ENCODE data around the gene BACE1. TPM values are rescaled to one million over a fixed set of nuclear protein-coding genes. Genes with fewer than 3 reads are reported as not detected.

BACE1 gene
- total RNA-seq, 1 experiment from 2014 or later, result 10.2 TPM

GRCh38 chr11:117299351-117300282 is 16.4 kb downstream of the BACE1 start:
- TF ChIP-seq CTCF (conservative IDR thresholded peaks at IDR 0.05), result no peak
- H3K4me1 ChIP-seq (ENCODE audit: insufficient read depth, low read length), result peaks cover 7% of the 10 kb centered on the region; the same call in 1 of the 2 replicates
- peak overlapping the region; percentile 19 for H3K18ac ChIP-seq (ENCODE audit: insufficient read length, low read depth, low read length)
- H3K36me3 Mint-ChIP-seq (ENCODE audit: insufficient read depth in 1 of 3, low read depth in 3 of 3), result 0 out of 7 replicates have a peak, but pooled peaks cover 0 to 2% (median 0%) of the 10 kb centered on the region in 3 experiments
- H4K8ac ChIP-seq (replicated peaks; ENCODE audit: insufficient read length, low read depth, low read length), result no peak overlapping the region
- no peaks in the 10 kb centered on the region for H3K79me1 ChIP-seq (ENCODE audit: insufficient read depth, low read depth, low read length, poor library complexity, severe bottlenecking)
- H3K27me3 Mint-ChIP-seq (ENCODE audit: low read depth), result no peaks in the 10 kb centered on the region; the same call in 1 of the 2 replicates
- no peak overlapping the region for H3K23ac ChIP-seq (ENCODE audit: insufficient read length, low read depth, low read length)
- H3K14ac ChIP-seq (ENCODE audit: insufficient read depth, low read length), result peak overlapping the region; percentile 17
- no peaks in the 10 kb centered on the region for H3K23me2 ChIP-seq (ENCODE audit: insufficient read length, low read depth, low read length, poor library complexity, severe bottlenecking)
- no peak overlapping the region for H3T11ph ChIP-seq (ENCODE audit: low read length)
- no peak overlapping the region for H2AK5ac ChIP-seq (ENCODE audit: insufficient read length, low read length)
- no peak overlapping the region for H2BK15ac ChIP-seq (ENCODE audit: low read depth, low read length)
- no peak overlapping the region for H2BK120ac ChIP-seq (ENCODE audit: low read depth, low read length, poor library complexity, severe bottlenecking)
- H3K9me3 Mint-ChIP-seq, result no peaks in the 10 kb centered on the region
- H2BK12ac ChIP-seq (ENCODE audit: insufficient read length, low read depth, low read length), result no peak overlapping the region
- H3K9me3 ChIP-seq (ENCODE audit: control insufficient read depth, low read depth, low read length), result no peaks in the 10 kb centered on the region
- DNase-seq, result no peak
- H4K91ac ChIP-seq (ENCODE audit: insufficient read length, low read depth, low read length), result no peak overlapping the region
- no peak overlapping the region for H3K27ac ChIP-seq (ENCODE audit: insufficient read length, low read depth, low read length)
- no peaks in the 10 kb centered on the region for H3K27me3 ChIP-seq (ENCODE audit: insufficient read depth, low read length)
- H4K5ac ChIP-seq (ENCODE audit: insufficient read length, low read depth, low read length), result no peak overlapping the region
- H3K9ac ChIP-seq (ENCODE audit: extremely low read depth, insufficient read length, low read length), result no peak overlapping the region
- no peaks in the 10 kb centered on the region for H3K79me2 ChIP-seq (ENCODE audit: insufficient read depth, low read length)
- H4K20me1 ChIP-seq (ENCODE audit: control insufficient read depth, insufficient read depth, insufficient read length), result no peaks in the 10 kb centered on the region
- no CpG with 5 or more reads among the region's 12 CpGs for WGBS (ENCODE audit: extremely low coverage, insufficient read length, low lambda C conversion rate)
- peak overlapping the region; percentile 34 to 75 (median 51); a peak in 5 of 7 replicates for H3K27ac Mint-ChIP-seq
- H3K56ac ChIP-seq (ENCODE audit: insufficient read length, low read depth, low read length), result no peak overlapping the region
- H3K4ac ChIP-seq (ENCODE audit: low read depth, low read length), result no peak overlapping the region
- no peak overlapping the region for H3K4me2 ChIP-seq (ENCODE audit: insufficient read depth, insufficient read length, low read length)
- no peak overlapping the region for H2AFZ ChIP-seq (ENCODE audit: low read length)
- H2BK20ac ChIP-seq (ENCODE audit: low read depth, low read length, poor library complexity, severe bottlenecking), result no peak overlapping the region
- peaks cover 38% of the 10 kb centered on the region in 2 experiments for H3K4me1 Mint-ChIP-seq
- H2BK5ac ChIP-seq (ENCODE audit: insufficient read length, low read length), result no peak overlapping the region
- H3K4me3 Mint-ChIP-seq, result peak overlapping the region in 1 of 2 experiments; percentile 21; a peak in 1 of 5 replicates
